Psoas muscle (tissue), 8 donors: ENCODE measurements around the gene C1QC. TPM values are rescaled to one million over a fixed set of nuclear protein-coding genes. Genes with fewer than 3 reads are reported as not detected.
A peak's percentile ranks its signal among the peaks of the same experiment; 100 is the strongest.

ENCODE experiments used
- ATAC-seq, 4 donors: fragments of 200-7000 bp; cut with Tn5 transposase; one replicate each; pipeline ENCODE4 v1.9.1; 2020; ENCODE audit warnings: moderate library complexity in 3 of 4, mild to moderate bottlenecking in 2 of 4
- DNase-seq, 2 donors: peaks; one replicate each; pipeline ENCODE4 v3.0.0-alpha.2; 2020
- H3K27ac ChIP-seq: fragments of 200-600 bp; one replicate; pipeline ENCODE4 v1.8.0; 2022
- H3K27me3 ChIP-seq, 3 donors: fragments of 200-600 bp in 1 of 3; one replicate each; pipeline versions ENCODE4 v1.6.1 to v1.8.0; 2013 to 2022; ENCODE audit warnings: low read length in 2 of 3, mild to moderate bottlenecking in 2 of 3, moderate library complexity in 1 of 3; ENCODE audit not compliant: insufficient read depth in 3 of 3
- H3K36me3 ChIP-seq, 2 donors: fragments of 200-600 bp in 1 of 2; one replicate each; pipeline versions ENCODE4 v1.6.1 to v1.8.0; 2013 to 2022; ENCODE audit warnings: low read depth in 1 of 2, mild to moderate bottlenecking in 1 of 2, moderate library complexity in 1 of 2; ENCODE audit not compliant: insufficient read depth in 1 of 2
- H3K4me1 ChIP-seq: fragments of 200-600 bp; one replicate; pipeline ENCODE4 v1.8.0; 2022
- H3K4me3 ChIP-seq: fragments of 200-600 bp; one replicate; pipeline ENCODE4 v1.8.0; 2022; ENCODE audit warnings: mild to moderate bottlenecking
- H3K9me3 ChIP-seq: fragments of 200-600 bp; one replicate; pipeline ENCODE4 v1.8.0; 2022
- WGBS, 3 donors: extraction: QIAGEN DNeasy Blood & Tissue Kit; methylation state at CpG; one replicate each; pipeline versions ENCODE4 v1.1.6 to v1.1.7; 2013; 5-methylcytosine and 5-hydroxymethylcytosine counted together
- intact Hi-C, 2 donors: fragments of 100-400 bp; cut with DNase I; formaldehyde crosslinking; loops; one replicate each; pipeline versions ENCODE4 v1.11.0 to v1.14.2; 2022
- polyA plus RNA-seq, 3 donors: library from polyadenylated mRNA; stranded (reverse); fragments of 200-250 nt; gene quantifications; one replicate each; pipeline ENCODE4 v1.2.3, GENCODE V29; 2013
- total RNA-seq, 4 donors: library from RNA; stranded (reverse); fragmentation: NEBNext Ultra II Directional in 2 of 4; extraction: Animal tissue kit (Norgen Biotek cat#: 25700) in 2 of 4; gene quantifications; one replicate each; pipeline versions ENCODE4 v1.2.1 to v1.2.4, GENCODE V29; 2021 to 2023
- TF ChIP-seq, protein P1 (sequence below): fragments of 200-600 bp; IDR thresholded peaks from one replicate; pipeline ENCODE4 v1.8.0; 2022; ENCODE audit warnings: antibody characterized with exemption
- donor health status: healthy with polysubstance abuse.
- donor health status: DM: no; HTN: no; CAD: no; lungs with moderate emphysema.
- donor health status: Bipolar disorder and iron deficiency.
- donor health status: healthy.
- donor health status: DM: yes; HTN: yes; CAD: no.
- donor health status: DM: no; HTN: no; CAD: no.
- donor health status: DM: no; HTN: no; CAD: no.
- donor health status: DM: yes; HTN: yes; CAD: no.

C1QC gene
- total and polyA plus RNA-seq, 7 donors, result 8.7 to 39.1 (median 24.2) TPM

GRCh38 chr1:22601610-22602009, 41.8 kb upstream of the C1QC start:
- Histone ChIP-seq H3K27me3 (peaks cover 0 to 76% (median 13%) of the 10 kb centered on the region in 3 donors), H3K4me3 (no peak overlapping the region), H3K9me3 (no peaks in the 10 kb centered on the region), H3K4me1 (no peaks in the 10 kb centered on the region), H3K36me3 (no peaks in the 10 kb centered on the region), H3K27ac (no peak overlapping the region)
- ATAC-seq, result no peak
- intact Hi-C loops, result no loop called here
- 84 to 88% (median 87%) methylated on average over 10 to 12 of the region's 12 CpGs for whole genome bisulfite sequencing, 3 donors
- TF ChIP-seq, protein P1, sequence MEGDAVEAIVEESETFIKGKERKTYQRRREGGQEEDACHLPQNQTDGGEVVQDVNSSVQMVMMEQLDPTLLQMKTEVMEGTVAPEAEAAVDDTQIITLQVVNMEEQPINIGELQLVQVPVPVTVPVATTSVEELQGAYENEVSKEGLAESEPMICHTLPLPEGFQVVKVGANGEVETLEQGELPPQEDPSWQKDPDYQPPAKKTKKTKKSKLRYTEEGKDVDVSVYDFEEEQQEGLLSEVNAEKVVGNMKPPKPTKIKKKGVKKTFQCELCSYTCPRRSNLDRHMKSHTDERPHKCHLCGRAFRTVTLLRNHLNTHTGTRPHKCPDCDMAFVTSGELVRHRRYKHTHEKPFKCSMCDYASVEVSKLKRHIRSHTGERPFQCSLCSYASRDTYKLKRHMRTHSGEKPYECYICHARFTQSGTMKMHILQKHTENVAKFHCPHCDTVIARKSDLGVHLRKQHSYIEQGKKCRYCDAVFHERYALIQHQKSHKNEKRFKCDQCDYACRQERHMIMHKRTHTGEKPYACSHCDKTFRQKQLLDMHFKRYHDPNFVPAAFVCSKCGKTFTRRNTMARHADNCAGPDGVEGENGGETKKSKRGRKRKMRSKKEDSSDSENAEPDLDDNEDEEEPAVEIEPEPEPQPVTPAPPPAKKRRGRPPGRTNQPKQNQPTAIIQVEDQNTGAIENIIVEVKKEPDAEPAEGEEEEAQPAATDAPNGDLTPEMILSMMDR, result no peak
- peak in 1 of 2 donors; percentile 42 for DNase-seq

GRCh38 chr1:22602060-22602740, 41.2 kb upstream of the C1QC start:
- Histone ChIP-seq H3K36me3 (no peaks in the 10 kb centered on the region), H3K27me3 (peaks cover 0 to 76% (median 13%) of the 10 kb centered on the region in 3 donors), H3K4me1 (no peaks in the 10 kb centered on the region), H3K4me3 (no peak overlapping the region), H3K9me3 (no peaks in the 10 kb centered on the region), H3K27ac (no peak overlapping the region)
- peak in 1 of 2 donors; percentile 32 for DNase-seq
- no peak for ATAC-seq
- intact Hi-C loops, result no loop called here
- WGBS, 3 donors, result 79 to 83% (median 83%) methylated on average over 17 to 18 of the region's 18 CpGs
- TF ChIP-seq, protein P1, result no peak

- WGBS, 3 donors, result 46 to 53% (median 49%) methylated on average over 4 of the region's 4 CpGs
Measured at GRCh38 chr1:22606161-22606560, 37.3 kb upstream of the C1QC start.

GRCh38 chr1:22607154-22607553, 36.3 kb upstream of the C1QC start:
- Histone ChIP-seq H3K36me3 (no peaks in the 10 kb centered on the region), H3K9me3 (no peaks in the 10 kb centered on the region), H3K4me3 (no peak overlapping the region), H3K27me3 (peaks cover 0 to 51% (median 11%) of the 10 kb centered on the region in 3 donors), H3K27ac (no peak overlapping the region), H3K4me1 (no peaks in the 10 kb centered on the region)
- WGBS, 3 donors, result 2 to 11% (median 6%) methylated on average over 7 to 10 of the region's 10 CpGs
- intact Hi-C loops, result no loop called here
- ATAC-seq (no peak), DNase-seq (peak in 1 of 2 donors; percentile 4)
- TF ChIP-seq, protein P1, result no peak

More at GRCh38 chr1:22606161-22606560, 37.3 kb upstream of the C1QC start:
- Histone ChIP-seq H3K27ac (no peak overlapping the region), H3K4me3 (no peak overlapping the region), H3K27me3 (peaks cover 0 to 58% (median 11%) of the 10 kb centered on the region in 3 donors), H3K36me3 (no peaks in the 10 kb centered on the region), H3K9me3 (no peaks in the 10 kb centered on the region), H3K4me1 (no peaks in the 10 kb centered on the region)
- TF ChIP-seq, protein P1, result no peak
- intact Hi-C loops, result no loop called here
- DNase-seq (no peak), ATAC-seq (no peak)

- Histone ChIP-seq H3K36me3 (no peaks in the 10 kb centered on the region), H3K27me3 (peaks cover 0 to 39% (median 13%) of the 10 kb centered on the region in 3 donors), H3K27ac (no peak overlapping the region), H3K9me3 (no peaks in the 10 kb centered on the region), H3K4me3 (no peak overlapping the region), H3K4me1 (no peaks in the 10 kb centered on the region)
- TF ChIP-seq, protein P1, result no peak
- DNase-seq (no peak), ATAC-seq (no peak)
- intact Hi-C loops, result no loop called here
- 47 to 52% (median 50%) methylated on average over 3 of the region's 3 CpGs for WGBS, 3 donors
Measured at GRCh38 chr1:22608361-22608760, 35.1 kb upstream of the C1QC start.
